WERI-Rb-1 (cell line): ENCODE measurements around the gene SPTBN1.

Experiments
- DNase-seq: peaks from one replicate; pipeline ENCODE4 v3.0.0-alpha.2; 2020
- H3K27ac ChIP-seq: fragments of 250-450 bp; sonication (Bioruptor Pico); 2 replicates; pipeline ENCODE4 v1.5.1; 2020; ENCODE audit warnings: mild to moderate bottlenecking, moderate library complexity
- H3K27me3 ChIP-seq: fragments of 250-450 bp; sonication (Bioruptor Pico); 2 replicates; pipeline ENCODE4 v1.5.1; 2021; ENCODE audit warnings: mild to moderate bottlenecking, low read depth, moderate library complexity; ENCODE audit not compliant: insufficient read depth, severe bottlenecking
- H3K36me3 ChIP-seq: fragments of 250-450 bp; sonication (Bioruptor Pico); 2 replicates; pipeline ENCODE4 v1.5.1; 2020; ENCODE audit warnings: mild to moderate bottlenecking, moderate library complexity
- H3K4me3 ChIP-seq: 2 replicates; pipeline ENCODE4 v1.5.1; 2011; ENCODE audit warnings: low read depth, mild to moderate bottlenecking, control low read depth, low read length
- H3K9me3 ChIP-seq: fragments of 250-450 bp; sonication (Bioruptor Pico); 2 replicates; pipeline ENCODE4 v1.5.1; 2021; ENCODE audit warnings: mild to moderate bottlenecking, moderate library complexity; ENCODE audit not compliant: severe bottlenecking
- CTCF ChIP-seq: IDR thresholded peaks from 2 replicates; pipeline ENCODE4 v1.5.1; 2011; ENCODE audit warnings: low read depth, mild to moderate bottlenecking, control low read depth, inconsistent platforms, low read length

SPTBN1 gene

GRCh38 chr2:54652540-54652939 is 196.4 kb downstream of the SPTBN1 start:
- TF ChIP-seq CTCF, result no peak
- Histone ChIP-seq H3K36me3 (peaks cover 97% of the 10 kb centered on the region), H3K9me3 (no peaks in the 10 kb centered on the region), H3K4me3 (no peak overlapping the region), H3K27ac (no peak overlapping the region), H3K27me3 (no peaks in the 10 kb centered on the region)
- DNase-seq, result no peak

- no peak overlapping the region for H3K27ac ChIP-seq
- H3K9me3 ChIP-seq, result no peaks in the 10 kb centered on the region
- peaks cover 97% of the 10 kb centered on the region for H3K36me3 ChIP-seq
- no peak overlapping the region for H3K4me3 ChIP-seq
- no peak for DNase-seq
- H3K27me3 ChIP-seq, result no peaks in the 10 kb centered on the region
- no peak for TF ChIP-seq CTCF
Observed at GRCh38 chr2:54653572-54654204, 197.6 kb downstream of the SPTBN1 start.

GRCh38 chr2:54655046-54655809 is 199.1 kb downstream of the SPTBN1 start:
- Histone ChIP-seq H3K27me3 (no peaks in the 10 kb centered on the region), H3K36me3 (peaks cover 97% of the 10 kb centered on the region), H3K4me3 (no peak overlapping the region), H3K27ac (no peak overlapping the region), H3K9me3 (no peaks in the 10 kb centered on the region)
- no peak for TF ChIP-seq CTCF
- DNase-seq, result no peak

GRCh38 chr2:54656863-54657262 is 200.7 kb downstream of the SPTBN1 start:
- no peaks in the 10 kb centered on the region for H3K27me3 ChIP-seq
- H3K4me3 ChIP-seq, result no peak overlapping the region
- TF ChIP-seq CTCF, result no peak
- no peaks in the 10 kb centered on the region for H3K9me3 ChIP-seq
- no peak overlapping the region for H3K27ac ChIP-seq
- peaks cover 97% of the 10 kb centered on the region for H3K36me3 ChIP-seq
- no peak for DNase-seq

- Histone ChIP-seq H3K36me3 (peaks cover 97% of the 10 kb centered on the region), H3K9me3 (no peaks in the 10 kb centered on the region), H3K4me3 (no peak overlapping the region), H3K27ac (no peak overlapping the region; the same call in 1 of the 2 replicates), H3K27me3 (no peaks in the 10 kb centered on the region)
- peak; percentile 87 for TF ChIP-seq CTCF
- peak; percentile 83 for DNase-seq
Observed at GRCh38 chr2:54657664-54658083, 201.5 kb downstream of the SPTBN1 start.
